ENCODE data around the gene ROCK2.

Gene ROCK2

DNA sequence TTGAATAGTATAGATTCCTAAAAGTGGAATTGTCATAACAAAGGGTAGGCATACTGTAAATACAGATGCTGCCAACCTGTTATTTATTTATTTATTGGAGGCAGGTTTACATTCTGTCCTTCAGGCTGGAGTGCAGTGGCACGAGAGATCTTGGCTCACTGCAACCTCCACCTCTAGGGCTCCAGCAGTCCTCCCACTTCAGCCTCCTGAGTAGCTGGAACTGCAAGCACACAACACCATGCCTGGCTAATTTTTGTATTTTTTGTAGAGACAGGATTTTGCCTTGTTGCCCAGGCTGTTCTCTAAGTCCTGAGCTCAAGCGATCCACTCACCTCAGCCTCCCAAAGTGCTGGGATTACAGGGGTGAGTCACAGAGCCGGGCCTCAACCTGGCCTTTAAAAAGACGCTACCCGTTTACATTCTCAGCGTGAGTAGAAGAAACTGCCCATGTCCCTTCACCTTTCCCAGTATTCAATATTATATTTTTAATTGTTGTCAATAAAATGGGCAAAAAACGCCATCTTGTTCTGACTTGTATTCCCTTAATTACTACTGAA is 3.0 kb upstream of the ROCK2 start:
- H2BK5ac ChIP-seq (ENCODE audit: low read length), result no peak overlapping the region
- H3K23ac ChIP-seq (ENCODE audit: low read length), result no peak overlapping the region
- no peak overlapping the region for H3K27ac ChIP-seq (ENCODE audit: low read depth, low read length)
- peaks cover 14% of the 10 kb centered on the region for H3K79me2 ChIP-seq (ENCODE audit: control insufficient read depth, insufficient read depth, low read length)
- no peak overlapping the region for H2AK5ac ChIP-seq (ENCODE audit: low read length)
- no peak overlapping the region for H4K5ac ChIP-seq (ENCODE audit: low read length)
- no peak overlapping the region for H3K4me2 ChIP-seq (ENCODE audit: low read length)
- peaks cover 5% of the 10 kb centered on the region for H3K79me1 ChIP-seq (ENCODE audit: low read length)
- H3K9ac ChIP-seq (ENCODE audit: low read length), result no peak overlapping the region
- peaks cover 2% of the 10 kb centered on the region for H3K4me1 ChIP-seq (ENCODE audit: control insufficient read depth, low read depth, low read length)
- H4K8ac ChIP-seq (ENCODE audit: low read depth, low read length), result no peak overlapping the region
- no peak overlapping the region for H3K4me3 ChIP-seq (ENCODE audit: low read length)
- H3K56ac ChIP-seq (ENCODE audit: low read length), result no peak overlapping the region
- no peak overlapping the region for H2BK15ac ChIP-seq (replicated peaks; ENCODE audit: low read depth)
- H3K27me3 ChIP-seq (ENCODE audit: insufficient read depth, low read length, poor library complexity), result no peaks in the 10 kb centered on the region
- H2BK120ac ChIP-seq (ENCODE audit: low read depth, low read length), result no peak overlapping the region
- H3K4ac ChIP-seq (ENCODE audit: low read depth, low read length), result no peak overlapping the region
- no peak overlapping the region for H3K18ac ChIP-seq (ENCODE audit: low read length)
- WGBS (ENCODE audit: extremely low coverage, insufficient coverage, low lambda C conversion rate), result no CpG with 5 or more reads among the region's 7 CpGs
- no peaks in the 10 kb centered on the region for H3K36me3 ChIP-seq (ENCODE audit: control insufficient read depth, insufficient read depth, low read length)
- no peak for DNase-seq

DNA sequence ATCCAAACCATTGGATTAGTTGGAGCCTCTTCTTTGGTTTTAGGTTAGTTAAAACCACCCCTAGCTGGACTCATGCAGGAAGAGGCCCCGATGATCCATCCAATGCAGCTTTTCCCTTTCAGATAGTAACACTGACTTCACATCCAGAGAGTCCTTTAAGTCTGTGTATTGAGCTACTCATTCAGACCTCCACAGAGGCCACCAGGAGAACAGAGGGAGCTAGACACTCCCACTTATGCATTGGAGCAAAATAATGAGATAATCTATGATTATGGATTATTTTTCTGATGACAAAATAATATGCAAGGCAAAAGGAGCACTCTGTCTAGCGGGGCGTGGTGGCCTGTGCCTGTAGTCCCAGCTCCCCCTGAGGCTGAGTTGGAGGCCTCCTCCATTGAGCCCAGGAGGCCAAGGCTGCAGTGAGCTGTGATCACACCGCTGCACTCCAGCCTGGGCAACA is 1.6 kb upstream of the ROCK2 start:
- H2AK5ac ChIP-seq (ENCODE audit: low read length), result no peak overlapping the region
- no peak overlapping the region for H3K4ac ChIP-seq (ENCODE audit: low read depth, low read length)
- no peak overlapping the region for H4K5ac ChIP-seq (ENCODE audit: low read length)
- no peak overlapping the region for H2BK120ac ChIP-seq (ENCODE audit: low read depth, low read length)
- H3K9ac ChIP-seq (ENCODE audit: low read length), result no peak overlapping the region
- H3K27me3 ChIP-seq (ENCODE audit: insufficient read depth, low read length, poor library complexity), result no peaks in the 10 kb centered on the region
- H4K8ac ChIP-seq (ENCODE audit: low read depth, low read length), result peak overlapping the region; percentile 13
- H3K27ac ChIP-seq (ENCODE audit: low read depth, low read length), result no peak overlapping the region
- H3K79me1 ChIP-seq (ENCODE audit: low read length), result peaks cover 5% of the 10 kb centered on the region
- peak; percentile 35 for DNase-seq
- no peak overlapping the region for H2BK5ac ChIP-seq (ENCODE audit: low read length)
- H3K4me2 ChIP-seq (ENCODE audit: low read length), result no peak overlapping the region
- peaks cover 24% of the 10 kb centered on the region for H3K79me2 ChIP-seq (ENCODE audit: control insufficient read depth, insufficient read depth, low read length)
- no peak overlapping the region for H3K56ac ChIP-seq (ENCODE audit: low read length)
- no peak overlapping the region for H3K4me3 ChIP-seq (ENCODE audit: low read length)
- H3K4me1 ChIP-seq (ENCODE audit: control insufficient read depth, low read depth, low read length), result peaks cover 2% of the 10 kb centered on the region
- WGBS (ENCODE audit: extremely low coverage, insufficient coverage, low lambda C conversion rate), result no CpG with 5 or more reads among the region's 4 CpGs
- H3K36me3 ChIP-seq (ENCODE audit: control insufficient read depth, insufficient read depth, low read length), result no peaks in the 10 kb centered on the region
- H2BK15ac ChIP-seq (replicated peaks; ENCODE audit: low read depth), result no peak overlapping the region
- H3K23ac ChIP-seq (ENCODE audit: low read length), result no peak overlapping the region
- peak overlapping the region; percentile 81 for H3K18ac ChIP-seq (ENCODE audit: low read length)

DNA sequence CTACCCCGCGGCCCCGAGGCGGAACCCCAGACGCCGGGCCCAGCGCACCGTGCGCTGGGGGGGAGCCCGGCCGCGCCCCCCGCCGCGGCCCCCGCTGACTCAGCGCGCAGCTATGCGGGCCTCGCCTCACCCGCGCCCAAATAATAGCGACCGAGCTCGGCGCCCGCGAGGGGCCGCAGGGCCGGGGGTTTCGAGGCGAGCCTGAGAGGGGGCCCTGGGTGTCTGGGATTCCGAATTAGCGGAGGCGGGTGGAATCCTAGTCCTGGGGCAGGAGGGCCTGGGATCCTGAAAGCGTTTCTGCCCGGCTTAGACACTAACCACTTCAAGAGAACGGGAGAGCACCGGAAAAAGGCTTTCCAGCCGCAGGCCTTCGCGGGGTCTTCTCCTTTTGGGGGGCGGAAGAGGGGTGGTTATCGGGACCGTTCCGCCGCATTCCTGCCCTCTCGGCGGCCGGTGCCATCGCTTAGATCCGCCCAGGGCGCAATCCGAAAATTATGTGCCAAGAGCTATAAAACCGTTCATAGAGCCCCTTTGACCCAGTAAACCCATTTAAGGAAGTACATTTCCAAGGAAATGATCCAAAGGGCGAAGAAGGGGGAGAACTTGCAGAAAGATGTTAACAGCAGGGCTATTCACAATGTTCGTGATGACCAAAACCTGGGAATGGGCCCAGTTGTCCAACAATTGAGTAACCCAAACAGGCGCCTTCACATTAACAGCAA is 681 bp upstream of the ROCK2 start:
- peak overlapping the region; percentile 95 for H2BK120ac ChIP-seq (ENCODE audit: low read depth, low read length)
- peak; percentile 81 for DNase-seq

DNA sequence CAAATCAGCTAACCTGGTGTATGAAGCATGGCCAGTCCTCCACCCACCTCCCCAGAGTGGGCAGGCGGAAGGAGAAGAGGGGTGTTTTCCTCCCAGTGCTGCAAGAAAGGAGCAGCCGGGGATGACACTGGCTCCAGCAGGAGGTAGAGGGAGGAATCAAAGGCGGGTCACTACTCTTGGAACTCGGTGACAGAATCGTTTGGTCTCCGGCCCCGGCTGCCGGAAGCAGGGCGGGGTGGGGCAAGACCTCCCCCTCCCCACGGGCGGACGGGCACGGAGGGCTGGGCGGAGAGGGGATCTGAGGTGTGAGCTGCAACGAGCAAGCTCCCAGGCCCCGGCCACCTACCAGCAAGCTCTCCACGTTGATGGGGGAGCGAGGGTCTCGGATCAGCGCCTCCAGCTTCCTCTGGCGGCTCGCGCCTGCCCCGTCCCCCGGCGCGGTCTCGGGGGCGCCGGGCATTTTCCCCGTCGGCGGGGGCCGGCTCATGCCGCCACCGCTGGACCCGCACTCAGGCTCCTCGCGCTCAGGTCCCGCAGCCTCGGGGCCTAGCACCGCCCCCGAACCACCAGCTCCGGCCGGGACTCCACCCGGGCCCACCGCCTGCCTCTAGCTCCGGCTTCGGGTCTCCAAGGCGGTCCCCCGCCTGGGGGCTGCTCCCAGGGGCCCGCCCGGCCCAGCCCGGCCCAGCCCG is 640 bp downstream of the ROCK2 start:
- WGBS (ENCODE audit: extremely low coverage, insufficient coverage, low lambda C conversion rate), result no CpG with 5 or more reads among the region's 55 CpGs
- peak; percentile 91 for DNase-seq
- Histone ChIP-seq H2AK5ac (ENCODE audit: low read length) (no peak overlapping the region), H3K4me3 (ENCODE audit: low read length) (peak overlapping the region; percentile 86), H3K4ac (ENCODE audit: low read depth, low read length) (peak overlapping the region; percentile 74), H3K79me1 (ENCODE audit: low read length) (peaks cover 5% of the 10 kb centered on the region), H3K79me2 (ENCODE audit: control insufficient read depth, insufficient read depth, low read length) (peaks cover 37% of the 10 kb centered on the region), H3K27ac (ENCODE audit: low read depth, low read length) (peak overlapping the region; percentile 99), H3K36me3 (ENCODE audit: control insufficient read depth, insufficient read depth, low read length) (no peaks in the 10 kb centered on the region), H2BK15ac (replicated peaks; ENCODE audit: low read depth) (no peak overlapping the region), H3K23ac (ENCODE audit: low read length) (peak overlapping the region; percentile 1), H3K4me2 (ENCODE audit: low read length) (peak overlapping the region; percentile 85), H3K18ac (ENCODE audit: low read length) (peak overlapping the region; percentile 100), H4K5ac (ENCODE audit: low read length) (no peak overlapping the region), H4K8ac (ENCODE audit: low read depth, low read length) (peak overlapping the region; percentile 91), H3K4me1 (ENCODE audit: control insufficient read depth, low read depth, low read length) (peaks cover 2% of the 10 kb centered on the region), H2BK5ac (ENCODE audit: low read length) (no peak overlapping the region), H3K27me3 (ENCODE audit: insufficient read depth, low read length, poor library complexity) (no peaks in the 10 kb centered on the region), H3K9ac (ENCODE audit: low read length) (peak overlapping the region; percentile 87), H2BK120ac (ENCODE audit: low read depth, low read length) (peak overlapping the region; percentile 52), H3K56ac (ENCODE audit: low read length) (peak overlapping the region; percentile 89)

More for the DNA sequence above, 681 bp upstream of the ROCK2 start:
- Histone ChIP-seq H3K27me3 (ENCODE audit: insufficient read depth, low read length, poor library complexity) (no peaks in the 10 kb centered on the region), H3K4me3 (ENCODE audit: low read length) (peak overlapping the region; percentile 27), H2AK5ac (ENCODE audit: low read length) (no peak overlapping the region), H3K23ac (ENCODE audit: low read length) (no peak overlapping the region), H3K79me2 (ENCODE audit: control insufficient read depth, insufficient read depth, low read length) (peaks cover 30% of the 10 kb centered on the region), H3K4me1 (ENCODE audit: control insufficient read depth, low read depth, low read length) (peaks cover 2% of the 10 kb centered on the region), H3K79me1 (ENCODE audit: low read length) (peaks cover 5% of the 10 kb centered on the region), H3K36me3 (ENCODE audit: control insufficient read depth, insufficient read depth, low read length) (no peaks in the 10 kb centered on the region), H3K4ac (ENCODE audit: low read depth, low read length) (peak overlapping the region; percentile 90), H4K5ac (ENCODE audit: low read length) (no peak overlapping the region), H4K8ac (ENCODE audit: low read depth, low read length) (peak overlapping the region; percentile 43), H3K27ac (ENCODE audit: low read depth, low read length) (peak overlapping the region; percentile 99), H2BK5ac (ENCODE audit: low read length) (peak overlapping the region; percentile 14), H2BK15ac (replicated peaks; ENCODE audit: low read depth) (no peak overlapping the region), H3K4me2 (ENCODE audit: low read length) (peak overlapping the region; percentile 62), H3K18ac (ENCODE audit: low read length) (peak overlapping the region; percentile 99), H3K9ac (ENCODE audit: low read length) (peak overlapping the region; percentile 82), H3K56ac (ENCODE audit: low read length) (peak overlapping the region; percentile 64)
- no CpG with 5 or more reads among the region's 58 CpGs for WGBS (ENCODE audit: extremely low coverage, insufficient coverage, low lambda C conversion rate)

DNA sequence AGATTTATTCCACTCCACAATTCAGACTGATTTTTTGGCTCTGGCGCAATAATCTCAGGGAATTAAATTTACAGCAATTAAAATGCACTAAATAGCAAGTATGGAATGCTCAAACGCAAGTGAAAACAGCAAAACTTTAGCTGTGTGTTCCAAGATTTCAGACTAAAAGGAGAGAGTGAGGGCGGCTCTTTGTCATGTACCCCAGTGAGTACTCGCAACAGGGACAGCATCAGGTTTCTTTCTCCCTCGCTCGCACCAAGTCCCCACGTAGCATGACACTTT is 1.1 kb downstream of the ROCK2 start:
- H3K4me1 ChIP-seq (ENCODE audit: control insufficient read depth, low read depth, low read length), result peaks cover 2% of the 10 kb centered on the region
- no peak overlapping the region for H2BK15ac ChIP-seq (replicated peaks; ENCODE audit: low read depth)
- no peak overlapping the region for H3K4ac ChIP-seq (ENCODE audit: low read depth, low read length)
- no peak overlapping the region for H3K18ac ChIP-seq (ENCODE audit: low read length)
- H2BK120ac ChIP-seq (ENCODE audit: low read depth, low read length), result no peak overlapping the region
- WGBS (ENCODE audit: extremely low coverage, insufficient coverage, low lambda C conversion rate), result no CpG with 5 or more reads among the region's 7 CpGs
- no peak overlapping the region for H3K23ac ChIP-seq (ENCODE audit: low read length)
- H3K4me3 ChIP-seq (ENCODE audit: low read length), result peak overlapping the region; percentile 86
- peak overlapping the region; percentile 85 for H3K4me2 ChIP-seq (ENCODE audit: low read length)
- peak overlapping the region; percentile 87 for H3K9ac ChIP-seq (ENCODE audit: low read length)
- peaks cover 40% of the 10 kb centered on the region for H3K79me2 ChIP-seq (ENCODE audit: control insufficient read depth, insufficient read depth, low read length)
- H3K27me3 ChIP-seq (ENCODE audit: insufficient read depth, low read length, poor library complexity), result no peaks in the 10 kb centered on the region
- no peak overlapping the region for H4K8ac ChIP-seq (ENCODE audit: low read depth, low read length)
- peak overlapping the region; percentile 40 for H3K27ac ChIP-seq (ENCODE audit: low read depth, low read length)
- no peak overlapping the region for H4K5ac ChIP-seq (ENCODE audit: low read length)
- peaks cover 5% of the 10 kb centered on the region for H3K79me1 ChIP-seq (ENCODE audit: low read length)
- H2AK5ac ChIP-seq (ENCODE audit: low read length), result no peak overlapping the region
- H3K56ac ChIP-seq (ENCODE audit: low read length), result peak overlapping the region; percentile 89
- DNase-seq, result no peak
- no peak overlapping the region for H2BK5ac ChIP-seq (ENCODE audit: low read length)
- H3K36me3 ChIP-seq (ENCODE audit: control insufficient read depth, insufficient read depth, low read length), result no peaks in the 10 kb centered on the region

All from mesendoderm (in vitro differentiated cells).